Measurements from ENCODE around the gene RCBTB2.

DNA sequence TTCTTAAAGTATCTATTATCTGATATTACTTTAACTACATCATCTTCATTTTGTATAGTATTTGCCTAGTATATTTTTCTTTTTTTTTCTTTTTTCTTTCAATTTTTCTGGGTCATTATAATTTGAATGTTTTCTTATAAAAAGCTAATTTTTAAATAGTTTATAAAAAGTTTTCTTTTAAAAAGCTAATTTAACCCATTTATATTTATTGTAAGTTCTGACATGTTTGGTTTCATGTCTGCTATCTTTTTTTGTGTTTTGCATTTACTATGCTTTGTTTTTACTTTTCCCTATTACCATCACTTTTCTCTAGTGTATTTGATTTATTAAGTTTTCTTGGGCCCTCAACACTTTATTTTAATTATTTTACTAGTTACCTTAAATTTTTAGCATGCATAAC, 22.6 kb upstream of the RCBTB2 start:
- TF ChIP-seq RAD21 (CRISPR knock-in tag; conservative IDR thresholded peaks at IDR 0.05 in 1 of 2, IDR thresholded peaks at IDR 0.05 in 1 of 2) (no peak), EZH2 (IDR thresholded peaks at IDR 0.05; ENCODE audit: borderline replicate concordance, low read depth, low read length) (no peak), TEAD4 (IDR thresholded peaks at IDR 0.05; ENCODE audit: low read length) (no peak), TEAD4 (CRISPR knock-in tag; IDR thresholded peaks at IDR 0.05; ENCODE audit: borderline replicate concordance) (no peak), TBP (optimal IDR thresholded peaks at IDR 0.05; ENCODE audit: low read depth, low read length) (no peak), GABPB2 (CRISPR knock-in tag; conservative IDR thresholded peaks at IDR 0.05) (no peak), MTA2 (IDR thresholded peaks at IDR 0.05; ENCODE audit: low read depth) (no peak), E2F8 (IDR thresholded peaks at IDR 0.05; ENCODE audit: low read depth, partially characterized antibody) (no peak)
